Suprapubic skin (tissue), 4 donors: Measurements from ENCODE around the gene LRRIQ1.
"Not testable (repeated sequence)": the region's sequence is repeated elsewhere in the genome, so short reads cannot be mapped to it uniquely, and the experiment has no call there.

Experiments used
- CTCF ChIP-seq, 2 donors: fragments of 200-600 bp in 1 of 2; fragments of 450-650 bp in 1 of 2; sonication (generic) in 1 of 2; IDR thresholded peaks; one replicate each; pipeline ENCODE4 v1.5.1; 2016 to 2019; ENCODE audit warnings: antibody characterized with exemption in 2 of 2, mild to moderate bottlenecking in 1 of 2, moderate library complexity in 1 of 2
- POLR2A ChIP-seq, 2 donors: fragments of 450-650 bp; IDR thresholded peaks; one replicate each; pipeline ENCODE4 v1.6.1; 2017; ENCODE audit warnings: antibody characterized with exemption in 2 of 2, mild to moderate bottlenecking in 2 of 2, moderate library complexity in 2 of 2
- POLR2AphosphoS5 ChIP-seq, 3 donors: sonication (generic); formaldehyde crosslinking; IDR thresholded peaks; one replicate each; pipeline ENCODE4 v1.6.1; 2017; ENCODE audit warnings: antibody characterized with exemption in 3 of 3

- TF ChIP-seq CTCF, POLR2AphosphoS5, POLR2A (IDR thresholded peaks at IDR 0.05): not testable (repeated sequence)
Measured at GRCh38 chr12:85203809-85204208, 167.7 kb downstream of the LRRIQ1 start.
